ENCODE data around the gene PRSS38.

Gene PRSS38

GRCh38 chr1:227789084-227790033, 26.1 kb upstream of the PRSS38 start:
- Histone ChIP-seq H3K9me3 (ENCODE audit: low read length) (no peaks in the 10 kb centered on the region), H3K27ac (ENCODE audit: low read depth, low read length) (peak overlapping the region; percentile 19), H3K9ac (ENCODE audit: low read length) (no peak overlapping the region), H3K27me3 (ENCODE audit: control insufficient read depth in 1 of 2, insufficient read depth in 2 of 2, low read length in 2 of 2) (no peaks in the 10 kb centered on the region), H3K4me3 (ENCODE audit: low read depth in 1 of 2, low read length in 2 of 2) (peak overlapping the region in 1 of 2 donors; percentile 52), H3K36me3 (ENCODE audit: insufficient read depth, low read length) (no peaks in the 10 kb centered on the region), H3K4me1 (ENCODE audit: insufficient read depth, low read length) (peaks cover 26% of the 10 kb centered on the region)

GRCh38 chr1:227790034-227790400, 25.5 kb upstream of the PRSS38 start:
- Histone ChIP-seq H3K36me3 (ENCODE audit: insufficient read depth, low read length) (no peaks in the 10 kb centered on the region), H3K27me3 (ENCODE audit: control insufficient read depth in 1 of 2, insufficient read depth in 2 of 2, low read length in 2 of 2) (no peaks in the 10 kb centered on the region), H3K9ac (ENCODE audit: low read length) (no peak overlapping the region), H3K4me3 (ENCODE audit: low read depth in 1 of 2, low read length in 2 of 2) (no peak overlapping the region), H3K4me1 (ENCODE audit: insufficient read depth, low read length) (peaks cover 31% of the 10 kb centered on the region), H3K27ac (ENCODE audit: low read depth, low read length) (no peak overlapping the region), H3K9me3 (ENCODE audit: low read length) (no peaks in the 10 kb centered on the region)

GRCh38 chr1:227790868-227791267, 24.6 kb upstream of the PRSS38 start:
- Histone ChIP-seq H3K27ac (ENCODE audit: low read depth, low read length) (no peak overlapping the region), H3K9ac (ENCODE audit: low read length) (no peak overlapping the region), H3K9me3 (ENCODE audit: low read length) (no peaks in the 10 kb centered on the region), H3K27me3 (ENCODE audit: control insufficient read depth in 1 of 2, insufficient read depth in 2 of 2, low read length in 2 of 2) (no peaks in the 10 kb centered on the region), H3K36me3 (ENCODE audit: insufficient read depth, low read length) (no peaks in the 10 kb centered on the region), H3K4me1 (ENCODE audit: insufficient read depth, low read length) (peaks cover 31% of the 10 kb centered on the region), H3K4me3 (ENCODE audit: low read depth in 1 of 2, low read length in 2 of 2) (no peak overlapping the region)

GRCh38 chr1:227791425-227792143, 23.9 kb upstream of the PRSS38 start:
- Histone ChIP-seq H3K9ac (ENCODE audit: low read length) (no peak overlapping the region), H3K9me3 (ENCODE audit: low read length) (no peaks in the 10 kb centered on the region), H3K4me1 (ENCODE audit: insufficient read depth, low read length) (peaks cover 27% of the 10 kb centered on the region), H3K27ac (ENCODE audit: low read depth, low read length) (no peak overlapping the region), H3K36me3 (ENCODE audit: insufficient read depth, low read length) (no peaks in the 10 kb centered on the region), H3K27me3 (ENCODE audit: control insufficient read depth in 1 of 2, insufficient read depth in 2 of 2, low read length in 2 of 2) (no peaks in the 10 kb centered on the region), H3K4me3 (ENCODE audit: low read depth in 1 of 2, low read length in 2 of 2) (no peak overlapping the region)

- no peak overlapping the region for H3K9ac ChIP-seq (ENCODE audit: low read length)
- H3K4me1 ChIP-seq (ENCODE audit: insufficient read depth, low read length): peaks cover 19% of the 10 kb centered on the region
- no peak overlapping the region for H3K27ac ChIP-seq (ENCODE audit: low read depth, low read length)
- H3K27me3 ChIP-seq (ENCODE audit: control insufficient read depth in 1 of 2, insufficient read depth in 2 of 2, low read length in 2 of 2): peaks cover 0 to 4% of the 10 kb centered on the region in 2 donors
- H3K36me3 ChIP-seq (ENCODE audit: insufficient read depth, low read length): no peaks in the 10 kb centered on the region
- no peak overlapping the region for H3K4me3 ChIP-seq (ENCODE audit: low read depth in 1 of 2, low read length in 2 of 2)
- H3K9me3 ChIP-seq (ENCODE audit: low read length): no peaks in the 10 kb centered on the region
Measured at GRCh38 chr1:227792216-227793078, 23.0 kb upstream of the PRSS38 start.

- Histone ChIP-seq H3K9ac (ENCODE audit: low read length) (no peak overlapping the region), H3K4me1 (ENCODE audit: insufficient read depth, low read length) (peaks cover 19% of the 10 kb centered on the region), H3K27me3 (ENCODE audit: control insufficient read depth in 1 of 2, insufficient read depth in 2 of 2, low read length in 2 of 2) (peaks cover 0 to 4% of the 10 kb centered on the region in 2 donors), H3K4me3 (ENCODE audit: low read depth in 1 of 2, low read length in 2 of 2) (no peak overlapping the region), H3K36me3 (ENCODE audit: insufficient read depth, low read length) (no peaks in the 10 kb centered on the region), H3K9me3 (ENCODE audit: low read length) (no peaks in the 10 kb centered on the region), H3K27ac (ENCODE audit: low read depth, low read length) (peak overlapping the region; percentile 73)
Measured at GRCh38 chr1:227793079-227793947, 22.2 kb upstream of the PRSS38 start.

GRCh38 chr1:227793948-227794816, 21.3 kb upstream of the PRSS38 start:
- peaks cover 14% of the 10 kb centered on the region for H3K4me1 ChIP-seq (ENCODE audit: insufficient read depth, low read length)
- H3K36me3 ChIP-seq (ENCODE audit: insufficient read depth, low read length): no peaks in the 10 kb centered on the region
- peaks cover 0 to 4% of the 10 kb centered on the region in 2 donors for H3K27me3 ChIP-seq (ENCODE audit: control insufficient read depth in 1 of 2, insufficient read depth in 2 of 2, low read length in 2 of 2)
- H3K9ac ChIP-seq (ENCODE audit: low read length): no peak overlapping the region
- H3K4me3 ChIP-seq (ENCODE audit: low read depth in 1 of 2, low read length in 2 of 2): peak overlapping the region in 1 of 2 donors; percentile 5
- H3K9me3 ChIP-seq (ENCODE audit: low read length): no peaks in the 10 kb centered on the region
- peak overlapping the region; percentile 73 for H3K27ac ChIP-seq (ENCODE audit: low read depth, low read length)

GRCh38 chr1:227794817-227795192, 20.7 kb upstream of the PRSS38 start:
- no peaks in the 10 kb centered on the region for H3K9me3 ChIP-seq (ENCODE audit: low read length)
- peaks cover 0 to 4% of the 10 kb centered on the region in 2 donors for H3K27me3 ChIP-seq (ENCODE audit: control insufficient read depth in 1 of 2, insufficient read depth in 2 of 2, low read length in 2 of 2)
- no peaks in the 10 kb centered on the region for H3K36me3 ChIP-seq (ENCODE audit: insufficient read depth, low read length)
- H3K9ac ChIP-seq (ENCODE audit: low read length): no peak overlapping the region
- no peak overlapping the region for H3K4me3 ChIP-seq (ENCODE audit: low read depth in 1 of 2, low read length in 2 of 2)
- peaks cover 14% of the 10 kb centered on the region for H3K4me1 ChIP-seq (ENCODE audit: insufficient read depth, low read length)
- no peak overlapping the region for H3K27ac ChIP-seq (ENCODE audit: low read depth, low read length)

- peaks cover 0 to 4% of the 10 kb centered on the region in 2 donors for H3K27me3 ChIP-seq (ENCODE audit: control insufficient read depth in 1 of 2, insufficient read depth in 2 of 2, low read length in 2 of 2)
Measured at GRCh38 chr1:227795732-227796131, 19.7 kb upstream of the PRSS38 start.

More at GRCh38 chr1:227795732-227796131, 19.7 kb upstream of the PRSS38 start:
- H3K27ac ChIP-seq (ENCODE audit: low read depth, low read length): no peak overlapping the region
- no peaks in the 10 kb centered on the region for H3K36me3 ChIP-seq (ENCODE audit: insufficient read depth, low read length)
- H3K4me1 ChIP-seq (ENCODE audit: insufficient read depth, low read length): peaks cover 14% of the 10 kb centered on the region
- no peak overlapping the region for H3K4me3 ChIP-seq (ENCODE audit: low read depth in 1 of 2, low read length in 2 of 2)
- H3K9ac ChIP-seq (ENCODE audit: low read length): no peak overlapping the region
- no peaks in the 10 kb centered on the region for H3K9me3 ChIP-seq (ENCODE audit: low read length)

Data from muscle layer of colon (tissue), 2 donors.